Mesendoderm (in vitro differentiated cells): ENCODE results near the gene PEG3.
A peak's percentile ranks its signal among the peaks of the same experiment; 100 is the strongest.

ENCODE experiments used
- DNase-seq: peaks from one replicate; pipeline ENCODE4 v3.0.0; 2013
- H2AK5ac ChIP-seq: 2 replicates; pipeline ENCODE4 v1.6.1; 2013; ENCODE audit warnings: low read length, inconsistent platforms
- H2BK120ac ChIP-seq: 2 replicates; pipeline ENCODE4 v1.6.1; 2013; ENCODE audit warnings: low read depth, mild to moderate bottlenecking, low read length, moderate library complexity, mixed read lengths
- H2BK15ac ChIP-seq: replicated peaks from 2 replicates; pipeline ENCODE4 v1.6.1; 2013; ENCODE audit warnings: low read depth, mild to moderate bottlenecking, moderate library complexity
- H2BK5ac ChIP-seq: 2 replicates; pipeline ENCODE4 v1.6.1; 2013; ENCODE audit warnings: low read length, inconsistent platforms
- H3K18ac ChIP-seq: 2 replicates; pipeline ENCODE4 v1.6.1; 2013; ENCODE audit warnings: mild to moderate bottlenecking, low read length, mixed read lengths
- H3K23ac ChIP-seq: one replicate; pipeline ENCODE4 v1.6.1; 2013; ENCODE audit warnings: low read length
- H3K27ac ChIP-seq: 2 replicates; pipeline ENCODE4 v1.5.1; 2013; ENCODE audit warnings: low read depth, mild to moderate bottlenecking, inconsistent platforms, low read length, moderate library complexity
- H3K27me3 ChIP-seq: 2 replicates; pipeline ENCODE4 v1.6.1; 2013; ENCODE audit warnings: low read length, control low read depth, mild to moderate bottlenecking, inconsistent platforms; ENCODE audit not compliant: insufficient read depth, poor library complexity
- H3K36me3 ChIP-seq: 2 replicates; pipeline ENCODE4 v1.6.1; 2013; ENCODE audit warnings: low read length, inconsistent platforms; ENCODE audit not compliant: control insufficient read depth, insufficient read depth
- H3K4ac ChIP-seq: one replicate; pipeline ENCODE4 v1.6.1; 2013; ENCODE audit warnings: low read depth, mild to moderate bottlenecking, low read length, moderate library complexity
- H3K4me1 ChIP-seq: 2 replicates; pipeline ENCODE4 v1.6.1; 2013; ENCODE audit warnings: low read depth, low read length, inconsistent platforms; ENCODE audit not compliant: control insufficient read depth
- H3K4me2 ChIP-seq: 2 replicates; pipeline ENCODE4 v1.6.1; 2013; ENCODE audit warnings: low read length
- H3K4me3 ChIP-seq: 2 replicates; pipeline ENCODE4 v1.5.1; 2013; ENCODE audit warnings: mild to moderate bottlenecking, low read length
- H3K56ac ChIP-seq: one replicate; pipeline ENCODE4 v1.6.1; 2013; ENCODE audit warnings: low read length
- H3K79me1 ChIP-seq: 2 replicates; pipeline ENCODE4 v1.6.1; 2013; ENCODE audit warnings: low read length, inconsistent platforms
- H3K79me2 ChIP-seq: 2 replicates; pipeline ENCODE4 v1.6.1; 2013; ENCODE audit warnings: mild to moderate bottlenecking, low read length; ENCODE audit not compliant: control insufficient read depth, insufficient read depth
- H3K9ac ChIP-seq: 2 replicates; pipeline ENCODE4 v1.6.1; 2013; ENCODE audit warnings: low read length, inconsistent platforms
- H4K5ac ChIP-seq: one replicate; pipeline ENCODE4 v1.6.1; 2013; ENCODE audit warnings: low read length
- H4K8ac ChIP-seq: one replicate; pipeline ENCODE4 v1.6.1; 2013; ENCODE audit warnings: low read depth, mild to moderate bottlenecking, control low read depth, low read length, moderate library complexity
- WGBS: extraction: QIAGEN DNeasy Blood & Tissue Kit; methylation state at CpG from one replicate; pipeline ENCODE4 v1.1.7; 2013; ENCODE audit warnings: low lambda C conversion rate, missing lambda C conversion rate; ENCODE audit not compliant: insufficient coverage; ENCODE audit errors: extremely low coverage; 5-methylcytosine and 5-hydroxymethylcytosine counted together

Gene PEG3

GRCh38 chr19:56848166-56848565 lies 7.6 kb upstream of the PEG3 start:
- Histone ChIP-seq H2BK120ac (no peak overlapping the region), H3K36me3 (no peaks in the 10 kb centered on the region), H2AK5ac (no peak overlapping the region), H3K23ac (no peak overlapping the region), H3K27ac (no peak overlapping the region), H3K27me3 (no peaks in the 10 kb centered on the region), H4K5ac (no peak overlapping the region), H3K4me2 (no peak overlapping the region), H3K18ac (no peak overlapping the region), H4K8ac (no peak overlapping the region), H3K4me1 (no peaks in the 10 kb centered on the region), H3K79me2 (no peaks in the 10 kb centered on the region), H3K9ac (no peak overlapping the region), H2BK5ac (no peak overlapping the region), H3K79me1 (no peaks in the 10 kb centered on the region), H3K56ac (no peak overlapping the region), H3K4me3 (no peak overlapping the region), H3K4ac (no peak overlapping the region), H2BK15ac (no peak overlapping the region)
- no peak for DNase-seq
- WGBS, result no CpG with 5 or more reads among the region's 4 CpGs

GRCh38 chr19:56842412-56842811 lies 1.9 kb upstream of the PEG3 start:
- no peak for DNase-seq
- H2AK5ac ChIP-seq, result no peak overlapping the region
- H2BK5ac ChIP-seq, result no peak overlapping the region
- no peak overlapping the region for H3K56ac ChIP-seq
- WGBS, result no CpG with 5 or more reads among the region's 1 CpG
- H3K4ac ChIP-seq, result no peak overlapping the region
- H3K23ac ChIP-seq, result no peak overlapping the region
- no peak overlapping the region for H2BK15ac ChIP-seq
- no peak overlapping the region for H2BK120ac ChIP-seq
- H3K4me2 ChIP-seq, result no peak overlapping the region
- H3K18ac ChIP-seq, result no peak overlapping the region
- H3K27ac ChIP-seq, result no peak overlapping the region
- no peak overlapping the region for H3K4me3 ChIP-seq
- no peaks in the 10 kb centered on the region for H3K4me1 ChIP-seq
- no peaks in the 10 kb centered on the region for H3K27me3 ChIP-seq
- no peak overlapping the region for H4K5ac ChIP-seq
- no peaks in the 10 kb centered on the region for H3K79me1 ChIP-seq
- H3K9ac ChIP-seq, result no peak overlapping the region
- H3K79me2 ChIP-seq, result no peaks in the 10 kb centered on the region
- H3K36me3 ChIP-seq, result no peaks in the 10 kb centered on the region
- H4K8ac ChIP-seq, result no peak overlapping the region

GRCh38 chr19:56841193-56841543 lies 642 bp upstream of the PEG3 start:
- no CpG with 5 or more reads among the region's 12 CpGs for WGBS
- H3K4me3 ChIP-seq, result no peak overlapping the region
- no peaks in the 10 kb centered on the region for H3K79me2 ChIP-seq

GRCh38 chr19:56839652-56840450 lies 675 bp downstream of the PEG3 start:
- H3K27me3 ChIP-seq, result no peaks in the 10 kb centered on the region
- no peaks in the 10 kb centered on the region for H3K36me3 ChIP-seq
- H4K8ac ChIP-seq, result no peak overlapping the region
- H3K23ac ChIP-seq, result no peak overlapping the region
- H3K27ac ChIP-seq, result peak overlapping the region; percentile 11
- no peak overlapping the region for H3K18ac ChIP-seq
- H2AK5ac ChIP-seq, result no peak overlapping the region
- peak overlapping the region; percentile 67 for H3K56ac ChIP-seq
- no CpG with 5 or more reads among the region's 48 CpGs for WGBS
- H3K4me3 ChIP-seq, result no peak overlapping the region
- no peaks in the 10 kb centered on the region for H3K79me1 ChIP-seq
- peak overlapping the region; percentile 28 for H3K9ac ChIP-seq
- no peak overlapping the region for H2BK15ac ChIP-seq
- no peak overlapping the region for H3K4ac ChIP-seq
- H2BK5ac ChIP-seq, result no peak overlapping the region
- H2BK120ac ChIP-seq, result no peak overlapping the region
- peak; percentile 99 for DNase-seq
- no peaks in the 10 kb centered on the region for H3K4me1 ChIP-seq
- H4K5ac ChIP-seq, result no peak overlapping the region
- no peaks in the 10 kb centered on the region for H3K79me2 ChIP-seq
- no peak overlapping the region for H3K4me2 ChIP-seq

More at GRCh38 chr19:56841193-56841543, 642 bp upstream of the PEG3 start:
- no peak overlapping the region for H2BK5ac ChIP-seq
- no peaks in the 10 kb centered on the region for H3K79me1 ChIP-seq
- no peaks in the 10 kb centered on the region for H3K4me1 ChIP-seq
- H2BK120ac ChIP-seq, result no peak overlapping the region
- H3K9ac ChIP-seq, result no peak overlapping the region
- no peak overlapping the region for H2AK5ac ChIP-seq
- no peak overlapping the region for H3K27ac ChIP-seq
- no peak overlapping the region for H4K8ac ChIP-seq
- no peak overlapping the region for H3K18ac ChIP-seq
- H3K23ac ChIP-seq, result no peak overlapping the region
- no peak overlapping the region for H3K56ac ChIP-seq
- H3K27me3 ChIP-seq, result no peaks in the 10 kb centered on the region
- H3K4ac ChIP-seq, result no peak overlapping the region
- H3K36me3 ChIP-seq, result no peaks in the 10 kb centered on the region
- H3K4me2 ChIP-seq, result no peak overlapping the region
- H2BK15ac ChIP-seq, result no peak overlapping the region
- no peak for DNase-seq
- no peak overlapping the region for H4K5ac ChIP-seq

GRCh38 chr19:56838909-56839651 lies 1.4 kb downstream of the PEG3 start:
- H3K4me3 ChIP-seq, result no peak overlapping the region
- no peak overlapping the region for H2BK5ac ChIP-seq
- no peaks in the 10 kb centered on the region for H3K27me3 ChIP-seq
- no peaks in the 10 kb centered on the region for H3K4me1 ChIP-seq
- no peak overlapping the region for H3K27ac ChIP-seq
- H2BK15ac ChIP-seq, result no peak overlapping the region
- no peak overlapping the region for H3K4ac ChIP-seq
- H4K8ac ChIP-seq, result no peak overlapping the region
- H2AK5ac ChIP-seq, result no peak overlapping the region
- no peaks in the 10 kb centered on the region for H3K36me3 ChIP-seq
- H2BK120ac ChIP-seq, result no peak overlapping the region
- WGBS, result no CpG with 5 or more reads among the region's 34 CpGs
- no peak overlapping the region for H3K56ac ChIP-seq
- H3K4me2 ChIP-seq, result no peak overlapping the region
- no peaks in the 10 kb centered on the region for H3K79me2 ChIP-seq
- H3K18ac ChIP-seq, result no peak overlapping the region
- no peak overlapping the region for H3K23ac ChIP-seq
- no peaks in the 10 kb centered on the region for H3K79me1 ChIP-seq
- H4K5ac ChIP-seq, result no peak overlapping the region
- no peak overlapping the region for H3K9ac ChIP-seq
- peak; percentile 99 for DNase-seq
